DOHH2 (cell line): Measurements from ENCODE around the gene AFAP1.

ENCODE experiments used
- CTCF ChIP-seq: fragments of 200-600 bp; sonication (generic); IDR thresholded peaks from one replicate; pipeline ENCODE4 v1.5.1; 2014; ENCODE audit warnings: antibody characterized with exemption, mild to moderate bottlenecking, low read depth, low read length; ENCODE audit not compliant: poor library complexity, severe bottlenecking
- EZH2phosphoT487 ChIP-seq: fragments of 200-600 bp; sonication (generic); IDR thresholded peaks from 2 replicates; pipeline ENCODE4 v1.6.1; 2017; ENCODE audit warnings: borderline replicate concordance, mild to moderate bottlenecking, antibody characterized with exemption, low read length, moderate library complexity, mixed read lengths

GRCh38 chr4:7735961-7736360, 203.7 kb downstream of the AFAP1 start:
- no peak for TF ChIP-seq CTCF
- TF ChIP-seq EZH2phosphoT487 = no peak
